Measurements from ENCODE around the gene EIF2A. TPM values are rescaled to one million over a fixed set of nuclear protein-coding genes. Genes with fewer than 3 reads are reported as not detected.
A peak's percentile ranks its signal among the peaks of the same experiment; 100 is the strongest.

EIF2A gene
- total and polyA plus RNA-seq, 9 of the 15 experiments (the other 6 are each of a cell fraction or from before 2014, with no cell fraction given) = 106 to 192 (median 168) TPM

GRCh38 chr3:150599611-150600297, 53.2 kb downstream of the EIF2A start (continued):
- TF ChIP-seq, protein P1, sequence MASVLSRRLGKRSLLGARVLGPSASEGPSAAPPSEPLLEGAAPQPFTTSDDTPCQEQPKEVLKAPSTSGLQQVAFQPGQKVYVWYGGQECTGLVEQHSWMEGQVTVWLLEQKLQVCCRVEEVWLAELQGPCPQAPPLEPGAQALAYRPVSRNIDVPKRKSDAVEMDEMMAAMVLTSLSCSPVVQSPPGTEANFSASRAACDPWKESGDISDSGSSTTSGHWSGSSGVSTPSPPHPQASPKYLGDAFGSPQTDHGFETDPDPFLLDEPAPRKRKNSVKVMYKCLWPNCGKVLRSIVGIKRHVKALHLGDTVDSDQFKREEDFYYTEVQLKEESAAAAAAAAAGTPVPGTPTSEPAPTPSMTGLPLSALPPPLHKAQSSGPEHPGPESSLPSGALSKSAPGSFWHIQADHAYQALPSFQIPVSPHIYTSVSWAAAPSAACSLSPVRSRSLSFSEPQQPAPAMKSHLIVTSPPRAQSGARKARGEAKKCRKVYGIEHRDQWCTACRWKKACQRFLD (CRISPR knock-in tag; IDR thresholded peaks at IDR 0.05) = peak; percentile 77
- TF ChIP-seq, protein P2, sequence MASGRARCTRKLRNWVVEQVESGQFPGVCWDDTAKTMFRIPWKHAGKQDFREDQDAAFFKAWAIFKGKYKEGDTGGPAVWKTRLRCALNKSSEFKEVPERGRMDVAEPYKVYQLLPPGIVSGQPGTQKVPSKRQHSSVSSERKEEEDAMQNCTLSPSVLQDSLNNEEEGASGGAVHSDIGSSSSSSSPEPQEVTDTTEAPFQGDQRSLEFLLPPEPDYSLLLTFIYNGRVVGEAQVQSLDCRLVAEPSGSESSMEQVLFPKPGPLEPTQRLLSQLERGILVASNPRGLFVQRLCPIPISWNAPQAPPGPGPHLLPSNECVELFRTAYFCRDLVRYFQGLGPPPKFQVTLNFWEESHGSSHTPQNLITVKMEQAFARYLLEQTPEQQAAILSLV (tag; IDR thresholded peaks at IDR 0.05) = peak; percentile 60
- TF ChIP-seq HDAC3 (IDR thresholded peaks at IDR 0.05; ENCODE audit: borderline replicate concordance, partially characterized antibody) = no peak
- 0 out of 2 replicates have a peak, but pooled peaks have one; percentile 46 for TF ChIP-seq FOXJ2 (tag; IDR thresholded peaks at IDR 0.05)
- 0 out of 2 replicates have a peak, but pooled peaks have one; percentile 41 for TF ChIP-seq ZNF41 (CRISPR knock-in tag; conservative IDR thresholded peaks at IDR 0.05)
- no peak for TF ChIP-seq ZNF699 (CRISPR knock-in tag; IDR thresholded peaks at IDR 0.05; ENCODE audit: insufficient replicate concordance)
- TF ChIP-seq RAD51 (IDR thresholded peaks at IDR 0.05; ENCODE audit: borderline replicate concordance, low read depth) = no peak
- TF ChIP-seq TSC22D4 (tag; IDR thresholded peaks at IDR 0.05) = no peak
- peak; percentile 76 for TF ChIP-seq DPF2 (IDR thresholded peaks at IDR 0.05)
- peak in 1 of 2 experiments; percentile 84; a peak in 2 of 4 replicates for TF ChIP-seq RCOR1 (IDR thresholded peaks at IDR 0.05; ENCODE audit: borderline replicate concordance in 1 of 2, low read depth in 2 of 2, low read length in 2 of 2)
- TF ChIP-seq TCFL5 (CRISPR knock-in tag; conservative IDR thresholded peaks at IDR 0.05) = 0 out of 2 replicates have a peak, but pooled peaks have one; percentile 30
- TF ChIP-seq, protein P3, sequence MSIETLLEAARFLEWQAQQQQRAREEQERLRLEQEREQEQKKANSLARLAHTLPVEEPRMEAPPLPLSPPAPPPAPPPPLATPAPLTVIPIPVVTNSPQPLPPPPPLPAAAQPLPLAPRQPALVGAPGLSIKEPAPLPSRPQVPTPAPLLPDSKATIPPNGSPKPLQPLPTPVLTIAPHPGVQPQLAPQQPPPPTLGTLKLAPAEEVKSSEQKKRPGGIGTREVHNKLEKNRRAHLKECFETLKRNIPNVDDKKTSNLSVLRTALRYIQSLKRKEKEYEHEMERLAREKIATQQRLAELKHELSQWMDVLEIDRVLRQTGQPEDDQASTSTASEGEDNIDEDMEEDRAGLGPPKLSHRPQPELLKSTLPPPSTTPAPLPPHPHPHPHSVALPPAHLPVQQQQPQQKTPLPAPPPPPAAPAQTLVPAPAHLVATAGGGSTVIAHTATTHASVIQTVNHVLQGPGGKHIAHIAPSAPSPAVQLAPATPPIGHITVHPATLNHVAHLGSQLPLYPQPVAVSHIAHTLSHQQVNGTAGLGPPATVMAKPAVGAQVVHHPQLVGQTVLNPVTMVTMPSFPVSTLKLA (conservative IDR thresholded peaks at IDR 0.05) = peak in 1 of 2 experiments; percentile 17; a peak in 1 of 4 replicates
- TF ChIP-seq MECOM (CRISPR knock-in tag; IDR thresholded peaks at IDR 0.05) = peak; percentile 80
- peak; percentile 50; the same call in 1 of the 2 replicates for TF ChIP-seq KLF13 (tag; IDR thresholded peaks at IDR 0.05; ENCODE audit: borderline replicate concordance, low read depth)
- TF ChIP-seq TRIM24 (IDR thresholded peaks at IDR 0.05) = no peak
- no peak for TF ChIP-seq ZNF431 (CRISPR knock-in tag; IDR thresholded peaks at IDR 0.05)
- TF ChIP-seq HDAC8 (tag; IDR thresholded peaks at IDR 0.05) = 0 out of 2 replicates have a peak, but pooled peaks have one; percentile 61
- no peak for TF ChIP-seq GABPB2 (CRISPR knock-in tag; conservative IDR thresholded peaks at IDR 0.05)
- TF ChIP-seq SIRT6 (IDR thresholded peaks at IDR 0.05; ENCODE audit: low read depth, low read length) = no peak
- peak; percentile 45; the same call in 1 of the 2 replicates for TF ChIP-seq ATF4 (CRISPR knock-in tag; IDR thresholded peaks at IDR 0.05)
- peak; percentile 38 for TF ChIP-seq ZFP36 (IDR thresholded peaks at IDR 0.05; ENCODE audit: low read depth, low read length, partially characterized antibody)
- TF ChIP-seq ZNF134 (CRISPR knock-in tag; conservative IDR thresholded peaks at IDR 0.05) = no peak
- no peak for TF ChIP-seq HNRNPL (IDR thresholded peaks at IDR 0.05; ENCODE audit: low read depth, low read length)
